Midbrain (tissue), 1 donor: Measurements from ENCODE around the gene DISC1.
"Not testable (repeated sequence)": the region's sequence is repeated elsewhere in the genome, so short reads cannot be mapped to it uniquely, and the experiment has no call there.

ENCODE experiments used
- DNase-seq: peaks from one replicate; lab custom pipeline; 2025; lab: John Stamatoyannopoulos, UW

The DISC1 gene

DNA sequence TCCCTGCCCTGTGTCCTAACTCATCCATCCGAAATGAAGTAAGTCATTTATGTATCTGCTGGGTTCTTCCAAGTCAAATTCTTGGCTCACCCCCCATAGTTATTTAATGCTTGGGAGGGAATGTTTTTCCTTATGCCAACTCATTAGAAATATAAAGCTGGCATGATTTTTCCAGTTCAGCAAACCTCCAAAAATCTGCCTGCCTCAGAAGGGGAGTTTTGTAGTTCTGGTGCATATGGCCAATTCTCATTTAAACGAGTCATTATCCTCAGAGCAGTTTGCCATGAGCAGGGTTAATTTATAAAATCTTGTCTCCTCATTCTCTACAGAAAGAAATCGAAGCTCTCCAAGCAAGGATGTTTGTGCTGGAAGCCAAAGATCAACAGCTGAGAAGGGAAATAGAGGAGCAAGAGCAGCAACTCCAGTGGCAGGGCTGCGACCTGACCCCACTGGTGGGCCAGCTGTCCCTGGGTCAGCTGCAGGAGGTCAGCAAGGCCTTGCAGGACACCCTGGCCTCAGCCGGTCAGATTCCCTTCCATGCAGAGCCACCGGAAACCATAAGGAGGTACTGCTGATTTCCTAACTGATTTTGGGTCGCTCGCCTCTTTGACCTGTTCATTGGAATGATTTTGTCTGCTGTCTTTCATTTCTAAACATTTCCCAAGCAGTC lies 144.1 kb downstream of the DISC1 start:
- no peak for DNase-seq

- peak; percentile 22 for DNase-seq
Observed at GRCh38 chr1:231774719-231775335, 148.2 kb downstream of the DISC1 start.

DNA sequence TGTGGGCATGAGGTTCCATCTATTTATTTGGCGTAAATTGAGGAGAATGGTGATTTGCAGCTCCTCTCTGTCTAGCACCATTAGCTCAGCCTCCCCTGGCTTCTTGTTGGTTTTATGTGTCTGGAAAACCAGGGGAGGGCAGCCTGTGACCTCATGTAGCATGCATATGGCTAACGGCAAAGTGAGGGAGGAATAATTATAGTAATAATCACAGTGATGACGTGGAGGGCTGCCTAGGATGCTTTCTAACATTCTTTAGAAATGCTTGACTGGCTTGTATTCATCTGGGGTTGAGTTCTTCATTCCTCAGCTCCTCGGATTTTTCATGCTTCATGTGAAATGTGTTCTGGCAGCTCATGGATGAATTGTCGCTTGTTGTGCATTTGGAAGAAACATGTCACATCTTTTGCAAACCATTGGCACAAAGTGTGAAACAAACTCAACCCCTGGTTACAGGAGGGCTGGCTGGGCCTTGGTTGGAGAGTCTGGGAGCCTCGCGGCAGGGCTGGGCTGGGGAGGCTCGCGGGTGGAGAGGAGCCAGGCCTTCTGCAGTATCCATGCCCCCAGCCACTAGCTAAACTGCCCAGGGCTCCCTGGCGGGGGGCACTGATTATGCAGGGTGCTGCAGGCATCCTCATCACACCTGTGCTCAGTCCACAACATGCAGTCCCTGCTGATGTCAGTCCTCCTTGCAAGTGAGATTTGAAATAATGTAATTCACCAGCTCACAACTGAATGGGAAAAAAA lies 149.6 kb downstream of the DISC1 start:
- DNase-seq, result no peak

GRCh38 chr1:231776757-231777062 lies 150.1 kb downstream of the DISC1 start:
- DNase-seq, result no peak

- DNase-seq, result peak; percentile 40
Observed at GRCh38 chr1:231778009-231778719, 151.6 kb downstream of the DISC1 start.

DNA sequence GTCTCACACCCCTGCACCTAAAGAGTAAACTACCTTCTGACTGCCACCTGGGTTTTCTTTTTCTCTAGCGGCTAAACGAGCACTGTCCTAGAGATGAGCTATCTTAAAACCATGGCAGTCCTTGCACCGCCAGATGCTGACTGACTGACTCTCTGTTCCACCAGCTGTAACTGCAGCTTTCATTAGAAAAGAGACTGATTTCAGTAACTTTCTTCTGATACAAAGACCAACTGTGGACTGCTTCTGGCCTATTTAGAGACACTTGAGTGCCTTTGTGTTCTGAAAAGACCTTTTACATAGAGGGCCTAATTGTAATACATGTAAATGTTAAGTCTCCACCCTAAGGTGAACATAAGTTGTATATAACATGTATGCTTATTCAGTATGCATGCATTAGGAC lies 152.5 kb downstream of the DISC1 start:
- DNase-seq, result peak; percentile 9

GRCh38 chr1:231781892-231782291 lies 155.3 kb downstream of the DISC1 start:
- no peak for DNase-seq

GRCh38 chr1:231785073-231785472 lies 158.5 kb downstream of the DISC1 start:
- DNase-seq, result not testable (repeated sequence)

DNA sequence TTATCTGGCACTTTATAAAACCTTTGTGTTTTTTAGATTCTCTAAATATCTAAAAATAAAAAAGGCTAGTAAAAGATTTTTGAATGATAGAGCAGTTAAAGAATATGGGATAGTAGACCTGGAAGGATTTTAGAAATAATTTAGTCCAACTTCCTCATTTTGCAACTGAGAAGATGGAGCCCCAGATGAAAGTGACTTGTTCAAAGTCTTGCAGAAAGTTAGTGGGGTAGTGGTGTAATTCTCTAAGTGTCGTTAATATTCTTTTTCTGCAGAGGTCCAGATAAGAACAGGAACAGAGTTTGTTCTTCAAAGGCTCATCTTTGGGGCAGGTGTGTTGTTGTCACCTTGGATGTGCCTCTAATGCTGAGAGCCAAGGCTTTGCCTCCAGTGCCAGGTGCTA lies 159.5 kb downstream of the DISC1 start:
- no peak for DNase-seq

- no peak for DNase-seq
Observed at GRCh38 chr1:231792634-231793033, 166.0 kb downstream of the DISC1 start.

- no peak for DNase-seq
Observed at GRCh38 chr1:231793893-231794292, 167.3 kb downstream of the DISC1 start.

GRCh38 chr1:231796141-231796540 lies 169.6 kb downstream of the DISC1 start:
- DNase-seq, result no peak

GRCh38 chr1:231799363-231799986 lies 172.9 kb downstream of the DISC1 start:
- DNase-seq, result no peak

DNA sequence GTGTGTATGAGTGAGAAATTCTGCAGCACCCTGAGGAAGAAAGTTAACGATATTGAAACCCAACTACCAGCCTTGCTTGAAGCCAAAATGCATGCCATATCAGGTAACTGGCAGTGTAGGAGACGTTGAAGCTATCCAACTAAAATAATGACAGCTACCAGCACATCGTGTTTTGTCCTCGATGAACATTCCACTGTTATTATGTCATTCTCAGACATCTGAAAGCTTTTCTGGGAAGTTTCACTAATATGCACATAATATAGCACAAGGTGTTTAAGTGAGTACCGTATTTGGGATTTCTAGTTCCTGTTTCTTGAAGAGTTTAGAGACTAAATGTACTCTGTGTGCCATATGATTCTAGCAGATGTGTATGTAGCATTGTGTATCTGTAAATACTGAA lies 173.5 kb downstream of the DISC1 start:
- no peak for DNase-seq

DNA sequence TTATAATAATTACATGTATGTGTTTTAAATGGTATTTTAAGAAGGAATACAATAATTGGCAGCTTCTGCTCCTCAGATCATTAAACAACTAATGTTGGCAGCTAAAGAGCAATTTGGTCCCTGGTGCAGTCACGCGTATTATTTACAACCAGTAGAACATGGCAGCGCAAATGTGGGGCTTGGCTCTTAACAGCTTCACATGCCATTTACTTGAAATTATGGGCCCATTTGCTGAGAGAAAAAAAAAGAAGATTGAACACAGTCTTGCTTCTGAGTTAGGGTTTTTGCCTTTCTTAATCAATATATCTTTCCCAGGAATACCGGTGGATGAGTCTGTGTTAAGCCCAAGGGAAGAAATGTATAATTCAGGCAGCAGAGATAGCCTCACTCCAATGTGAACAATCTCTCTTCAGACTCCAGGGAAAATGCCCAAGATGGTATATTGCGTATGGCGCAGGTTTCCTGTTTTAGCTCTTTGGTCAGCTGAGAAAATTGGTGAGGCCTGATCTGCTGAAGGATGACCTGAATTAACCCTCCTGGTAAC lies 174.5 kb downstream of the DISC1 start:
- no peak for DNase-seq

DNA sequence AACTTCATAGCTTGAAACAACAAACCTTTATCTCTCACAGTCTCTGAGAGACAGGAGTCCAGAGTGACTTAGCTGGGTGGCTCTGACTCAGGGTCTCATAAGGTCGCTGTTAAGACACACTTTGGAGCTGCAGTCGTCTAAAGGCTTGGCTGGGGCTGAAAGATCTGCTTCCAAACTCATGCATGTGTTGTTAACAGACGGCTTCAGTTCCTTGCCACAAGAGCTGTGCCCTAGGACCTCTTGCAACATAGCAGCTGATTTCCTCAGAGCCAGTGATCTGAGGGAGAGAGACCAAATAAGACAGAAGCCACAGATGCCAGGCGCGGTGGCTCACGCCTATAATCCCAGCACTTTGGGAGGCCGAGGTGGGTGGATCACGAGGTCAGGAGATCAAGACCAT lies 176.8 kb downstream of the DISC1 start:
- DNase-seq, result peak; percentile 3

DNA sequence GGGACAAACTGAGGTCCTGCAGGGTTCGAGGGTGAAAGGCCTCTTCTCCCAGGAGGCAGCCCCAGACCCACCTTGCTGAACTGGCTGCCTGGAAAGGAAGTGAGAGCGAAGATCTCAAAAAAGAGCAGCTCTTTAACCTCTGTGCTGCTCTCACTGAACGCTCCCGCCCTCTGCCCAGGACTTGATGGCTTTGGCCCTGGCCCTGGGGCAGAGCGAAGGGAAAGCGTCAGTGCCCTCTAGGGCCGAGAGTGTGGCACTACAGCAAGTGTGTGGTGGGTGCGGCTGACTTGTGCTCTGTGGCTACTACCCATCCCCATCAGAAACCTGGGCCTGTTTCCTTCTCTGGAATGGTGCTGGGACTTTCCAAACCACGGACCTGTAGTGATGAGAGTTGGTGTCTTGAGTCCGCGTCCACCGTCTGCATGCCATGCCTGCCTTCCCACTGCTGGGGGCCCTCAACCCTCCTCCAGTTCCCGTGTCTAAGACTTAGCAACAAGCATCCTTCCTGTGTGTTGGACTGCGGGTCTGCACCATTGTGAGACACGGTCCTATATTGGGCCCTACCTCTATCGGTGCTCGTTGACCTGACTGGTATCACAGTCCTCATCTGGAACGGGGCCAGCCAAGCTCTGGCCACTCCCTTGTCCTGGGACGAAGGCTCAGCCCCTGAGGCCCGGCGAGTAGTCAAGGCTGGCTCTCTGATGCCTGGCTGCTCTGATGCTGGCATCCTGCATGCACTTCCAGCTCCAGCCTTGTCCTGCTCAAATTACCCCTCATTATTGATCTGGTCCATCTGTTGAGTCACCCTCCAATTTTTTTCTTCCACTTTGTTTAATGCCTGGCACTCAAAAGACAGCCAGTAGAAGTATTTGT lies 180.3 kb downstream of the DISC1 start:
- peak; percentile 57 for DNase-seq

DNA sequence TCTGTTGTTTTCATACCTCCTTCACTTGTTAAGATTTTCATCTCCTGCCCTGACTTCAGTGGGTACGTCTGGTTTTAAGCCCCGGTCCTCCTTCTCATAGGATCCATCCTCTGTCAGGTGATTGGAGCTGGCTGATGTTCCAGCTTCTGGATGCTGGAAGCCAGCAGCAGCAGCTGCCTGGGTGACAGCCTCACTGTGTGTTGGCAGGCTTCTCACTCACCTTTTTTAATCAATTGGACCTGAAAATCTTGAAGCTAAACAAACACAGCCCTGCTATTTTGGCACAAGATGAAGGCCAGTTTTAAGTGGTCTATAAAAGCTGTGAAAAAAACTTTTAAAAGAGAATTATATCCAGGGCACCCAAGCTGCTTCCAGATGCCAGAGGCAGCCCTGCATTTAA lies 181.0 kb downstream of the DISC1 start:
- no peak for DNase-seq

DNA sequence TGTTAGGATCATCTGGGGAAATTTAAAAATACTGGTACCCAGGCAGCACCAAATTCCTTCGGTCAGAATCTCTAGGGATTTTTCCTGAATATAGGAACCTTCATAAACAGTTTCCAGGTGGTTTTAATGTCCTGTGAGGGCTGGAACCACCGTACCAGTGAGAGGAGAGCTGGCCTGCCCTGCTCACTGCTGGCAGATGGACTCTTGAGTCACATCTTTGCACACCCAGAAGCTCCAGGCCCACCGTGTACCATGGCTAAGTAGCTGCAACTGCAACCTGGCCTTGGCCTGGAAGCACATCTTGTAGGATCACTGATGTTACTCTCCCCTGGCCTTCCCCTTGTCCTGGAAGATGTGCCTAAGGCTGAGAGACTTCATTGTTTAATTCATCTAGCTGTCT lies 181.5 kb downstream of the DISC1 start:
- no peak for DNase-seq

- DNase-seq, result no peak
Observed at GRCh38 chr1:231808990-231809389, 182.4 kb downstream of the DISC1 start.

GRCh38 chr1:231810415-231810814 lies 183.8 kb downstream of the DISC1 start:
- no peak for DNase-seq
